A673 (cell line): ENCODE data around the gene FFAR2. TPM values are rescaled to one million over a fixed set of nuclear protein-coding genes. Genes with fewer than 3 reads are reported as not detected.
A peak's percentile ranks its signal among the peaks of the same experiment; 100 is the strongest.
"Not testable (repeated sequence)": the region's sequence is repeated elsewhere in the genome, so short reads cannot be mapped to it uniquely, and the experiment has no call there.

Source experiments
- BruUV-seq: library from RNA; stranded (reverse); fragments of 400-500 nt; replicated peaks from 2 replicates; lab custom pipeline; 2021; lab: Mats Ljungman, UMichigan
- CTCF ChIA-PET: fragments of 300-600 bp; sonication (Branson Sonifier 250); formaldehyde crosslinking; loops from one replicate; lab custom pipeline; 2022; ENCODE audit warnings: antibody characterized with exemption; lab: Charles Lee
- POLR2A ChIA-PET: fragments of 300-600 bp; sonication (Branson Sonifier 250); formaldehyde crosslinking; loops from one replicate; lab custom pipeline; 2022; ENCODE audit warnings: antibody characterized with exemption; ENCODE audit not compliant: low non-redundant PET; lab: Charles Lee
- DNase-seq: peaks from one replicate; pipeline ENCODE4 v3.0.0-alpha.2; 2015; ENCODE audit warnings: low spot score
- H3K27ac ChIP-seq: fragments of 200-600 bp; sonication (generic); 2 replicates; pipeline ENCODE4 v1.5.1; 2016; ENCODE audit warnings: mixed run types, low read depth, mild to moderate bottlenecking, mixed read lengths, antibody characterized with exemption, low read length; ENCODE audit not compliant: poor library complexity, severe bottlenecking
- H3K27me3 ChIP-seq: fragments of 200-600 bp; sonication (generic); replicated peaks from 2 replicates; pipeline ENCODE4 v1.6.1; 2017; ENCODE audit warnings: mixed run types, low read depth, mild to moderate bottlenecking, mixed read lengths, antibody characterized with exemption, low read length; ENCODE audit not compliant: insufficient read depth, poor library complexity
- H3K36me3 ChIP-seq: fragments of 200-600 bp; sonication (generic); 2 replicates; pipeline ENCODE4 v1.6.1; 2016; ENCODE audit warnings: mixed run types, mild to moderate bottlenecking, mixed read lengths, antibody characterized with exemption, low read length; ENCODE audit not compliant: insufficient read depth, poor library complexity, severe bottlenecking
- H3K4me1 ChIP-seq: fragments of 200-600 bp; sonication (generic); 2 replicates; pipeline ENCODE4 v1.6.1; 2017; ENCODE audit warnings: mixed run types, mild to moderate bottlenecking, mixed read lengths, antibody characterized with exemption, low read length; ENCODE audit not compliant: insufficient read depth, poor library complexity, severe bottlenecking
- H3K4me3 ChIP-seq: fragments of 200-600 bp; sonication (generic); 2 replicates; pipeline ENCODE4 v1.5.1; 2016; ENCODE audit warnings: low read depth, mixed run types, mild to moderate bottlenecking, mixed read lengths, low read length; ENCODE audit not compliant: poor library complexity, severe bottlenecking
- H3K9me3 ChIP-seq: fragments of 200-600 bp; sonication (generic); 2 replicates; pipeline ENCODE4 v1.6.1; 2016; ENCODE audit warnings: mixed run types, low read depth, mild to moderate bottlenecking, mixed read lengths, antibody characterized with exemption, low read length; ENCODE audit not compliant: poor library complexity, severe bottlenecking
- EZH2 ChIP-seq: fragments of 200-600 bp; sonication (generic); IDR thresholded peaks from 2 replicates; pipeline ENCODE4 v1.6.1; 2017; ENCODE audit warnings: borderline replicate concordance, low read depth, mild to moderate bottlenecking, mixed read lengths, antibody characterized with exemption, low read length; ENCODE audit not compliant: poor library complexity, severe bottlenecking
- intact Hi-C: fragments of 100-400 bp; cut with micrococcal nuclease; formaldehyde crosslinking; loops from one replicate; pipeline ENCODE4 v1.10.0; 2022; ENCODE audit not compliant: unreplicated experiment
- total RNA-seq: library from RNA; stranded (reverse); gene quantifications from 2 replicates; pipeline ENCODE4 v1.2.3, GENCODE V29; 2021
- TF ChIP-seq, protein P1 (sequence below): fragments of 300-800, 200-600 bp; sonication (generic); conservative IDR thresholded peaks from 2 replicates; pipeline ENCODE4 v1.5.1; 2017; ENCODE audit warnings: low read depth, mild to moderate bottlenecking, antibody characterized with exemption, low read length, moderate library complexity, mixed read lengths

Gene FFAR2
- total RNA-seq, 1 experiment from 2014 or later: not detected

DNA sequence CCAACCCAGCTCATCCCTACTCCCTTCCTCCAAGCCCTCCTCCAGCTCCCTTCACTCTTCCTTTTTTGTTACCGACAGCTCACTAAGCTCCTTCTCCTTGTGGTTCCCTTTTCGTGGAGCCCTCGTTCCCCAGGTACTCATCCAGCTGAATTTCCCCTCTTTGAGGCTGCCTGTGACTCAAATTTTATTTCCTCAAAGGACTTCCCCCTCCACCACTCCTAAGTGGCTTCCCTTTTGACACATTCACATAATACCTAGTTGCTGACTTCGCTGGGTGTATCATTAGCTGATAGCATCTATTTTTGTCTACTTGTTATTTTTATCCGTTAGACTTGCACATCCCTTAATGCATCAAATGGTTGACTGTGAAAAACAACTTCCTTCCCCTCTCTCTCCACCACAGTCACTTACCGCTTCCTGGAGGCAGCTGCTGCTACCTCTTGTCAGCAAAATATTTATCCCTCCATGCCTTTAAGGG lies 14.5 kb downstream of the FFAR2 start:
- CTCF ChIA-PET: no interaction called here
- intact Hi-C loops: no loop called here
- Histone ChIP-seq H3K4me1 (no peaks in the 10 kb centered on the region), H3K36me3 (no peaks in the 10 kb centered on the region), H3K4me3 (no peak overlapping the region), H3K9me3 (no peaks in the 10 kb centered on the region), H3K27me3 (no peaks in the 10 kb centered on the region), H3K27ac (no peak overlapping the region)
- no peak for TF ChIP-seq EZH2
- TF ChIP-seq, protein P1, sequence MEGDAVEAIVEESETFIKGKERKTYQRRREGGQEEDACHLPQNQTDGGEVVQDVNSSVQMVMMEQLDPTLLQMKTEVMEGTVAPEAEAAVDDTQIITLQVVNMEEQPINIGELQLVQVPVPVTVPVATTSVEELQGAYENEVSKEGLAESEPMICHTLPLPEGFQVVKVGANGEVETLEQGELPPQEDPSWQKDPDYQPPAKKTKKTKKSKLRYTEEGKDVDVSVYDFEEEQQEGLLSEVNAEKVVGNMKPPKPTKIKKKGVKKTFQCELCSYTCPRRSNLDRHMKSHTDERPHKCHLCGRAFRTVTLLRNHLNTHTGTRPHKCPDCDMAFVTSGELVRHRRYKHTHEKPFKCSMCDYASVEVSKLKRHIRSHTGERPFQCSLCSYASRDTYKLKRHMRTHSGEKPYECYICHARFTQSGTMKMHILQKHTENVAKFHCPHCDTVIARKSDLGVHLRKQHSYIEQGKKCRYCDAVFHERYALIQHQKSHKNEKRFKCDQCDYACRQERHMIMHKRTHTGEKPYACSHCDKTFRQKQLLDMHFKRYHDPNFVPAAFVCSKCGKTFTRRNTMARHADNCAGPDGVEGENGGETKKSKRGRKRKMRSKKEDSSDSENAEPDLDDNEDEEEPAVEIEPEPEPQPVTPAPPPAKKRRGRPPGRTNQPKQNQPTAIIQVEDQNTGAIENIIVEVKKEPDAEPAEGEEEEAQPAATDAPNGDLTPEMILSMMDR: no peak
- DNase-seq: no peak
- BruUV-seq: no TSS peak
- POLR2A ChIA-PET: no interaction called here

- CTCF ChIA-PET, H3K4me3 ChIP-seq, DNase-seq, POLR2A ChIA-PET, BruUV-seq, intact Hi-C loops, H3K4me1 ChIP-seq, H3K27ac ChIP-seq, H3K9me3 ChIP-seq, H3K27me3 ChIP-seq, H3K36me3 ChIP-seq: not testable (repeated sequence)
Measured at GRCh38 chr19:35462956-35463355, 14.9 kb downstream of the FFAR2 start.

- Histone ChIP-seq H3K4me1 (no peaks in the 10 kb centered on the region), H3K27me3 (no peaks in the 10 kb centered on the region), H3K9me3 (no peaks in the 10 kb centered on the region), H3K4me3 (no peak overlapping the region), H3K36me3 (no peaks in the 10 kb centered on the region), H3K27ac (no peak overlapping the region)
- no peak for DNase-seq
- ChIA-PET POLR2A (no interaction called here), CTCF (interaction anchor here (0.7 kb wide), 1 partner anchor 124 kb away, joined by 3 read pairs; no protein-coding TSS in a partner anchor)
- BruUV-seq: no TSS peak
- intact Hi-C loops: no loop called here
- TF ChIP-seq EZH2: no peak
- TF ChIP-seq, protein P1: no peak
Measured at GRCh38 chr19:35466259-35466658, 18.2 kb downstream of the FFAR2 start.

- H3K36me3 ChIP-seq: no peaks in the 10 kb centered on the region
- no peak overlapping the region for H3K4me3 ChIP-seq
- BruUV-seq: no TSS peak
- intact Hi-C loops: loop anchor here (2.0 kb wide), 1 partner anchor 116 kb away; no protein-coding TSS in a partner anchor
- no peak overlapping the region for H3K27ac ChIP-seq
- TF ChIP-seq, protein P1: peak; percentile 51
- no peak for TF ChIP-seq EZH2
- H3K9me3 ChIP-seq: no peaks in the 10 kb centered on the region
- H3K27me3 ChIP-seq: no peaks in the 10 kb centered on the region
- DNase-seq: peak; percentile 51
- ChIA-PET POLR2A (no interaction called here), CTCF (interaction anchor here (1.0 to 1.1 kb wide), 2 partner anchors 91 to 115 kb away, joined by 3 to 6 read pairs; no protein-coding TSS in a partner anchor)
- no peaks in the 10 kb centered on the region for H3K4me1 ChIP-seq
Measured at GRCh38 chr19:35468637-35469036, 20.6 kb downstream of the FFAR2 start.
